Activated CD8-positive, alpha-beta T cell treated with anti-CD3 and anti-CD28 coated beads, Interleukin-2, amount 10 ng/mL, durations not matched to agents 7 days and 5 days (primary cell): ENCODE data around the gene PLIN3. TPM values are rescaled to one million over a fixed set of nuclear protein-coding genes. Genes with fewer than 3 reads are reported as not detected.
"Not testable (repeated sequence)": the region's sequence is repeated elsewhere in the genome, so short reads cannot be mapped to it uniquely, and the experiment has no call there.

Source experiments
- ATAC-seq: fragments of 150-1000 bp; cut with Tn5 transposase; one replicate; pipeline ENCODE4 v1.10.0; 2021; ENCODE audit warnings: moderate library complexity
- CTCF ChIA-PET: fragments of 350-600 bp; sonication (Branson Sonifier 250); formaldehyde crosslinking; loops from one replicate; lab custom pipeline; 2021; ENCODE audit warnings: antibody characterized with exemption; lab: Charles Lee
- POLR2A ChIA-PET: fragments of 350-600 bp; sonication (Branson Sonifier 250); formaldehyde crosslinking; loops from one replicate; lab custom pipeline; 2021; ENCODE audit warnings: antibody characterized with exemption; lab: Charles Lee
- DNase-seq: peaks from one replicate; pipeline ENCODE4 v3.0.0-alpha.2; 2020
- H3K27ac Mint-ChIP-seq: one replicate; pipeline ENCODE4 v1.8.0; 2021; ENCODE audit warnings: mild to moderate bottlenecking, mixed read lengths
- H3K27me3 Mint-ChIP-seq: one replicate; pipeline ENCODE4 v1.8.0; 2021; ENCODE audit warnings: low read depth, mixed read lengths
- H3K36me3 Mint-ChIP-seq: one replicate; pipeline ENCODE4 v1.8.0; 2021; ENCODE audit warnings: low read depth, mixed read lengths
- H3K4me1 Mint-ChIP-seq: one replicate; pipeline ENCODE4 v1.8.0; 2021; ENCODE audit warnings: low read depth, mixed read lengths
- H3K4me3 Mint-ChIP-seq: one replicate; pipeline ENCODE4 v1.8.0; 2021; ENCODE audit warnings: mild to moderate bottlenecking, mixed read lengths
- H3K9me3 Mint-ChIP-seq: one replicate; pipeline ENCODE4 v1.8.0; 2022; ENCODE audit warnings: mixed read lengths; ENCODE audit not compliant: insufficient read depth
- total RNA-seq, 2 experiments: library from RNA; stranded (reverse); gene quantifications; one replicate each; pipeline ENCODE4 v1.2.3, GENCODE V29; 2021

Gene PLIN3
- total RNA-seq, 2 experiments from 2014 or later, result 27.5 to 32.8 TPM

DNA sequence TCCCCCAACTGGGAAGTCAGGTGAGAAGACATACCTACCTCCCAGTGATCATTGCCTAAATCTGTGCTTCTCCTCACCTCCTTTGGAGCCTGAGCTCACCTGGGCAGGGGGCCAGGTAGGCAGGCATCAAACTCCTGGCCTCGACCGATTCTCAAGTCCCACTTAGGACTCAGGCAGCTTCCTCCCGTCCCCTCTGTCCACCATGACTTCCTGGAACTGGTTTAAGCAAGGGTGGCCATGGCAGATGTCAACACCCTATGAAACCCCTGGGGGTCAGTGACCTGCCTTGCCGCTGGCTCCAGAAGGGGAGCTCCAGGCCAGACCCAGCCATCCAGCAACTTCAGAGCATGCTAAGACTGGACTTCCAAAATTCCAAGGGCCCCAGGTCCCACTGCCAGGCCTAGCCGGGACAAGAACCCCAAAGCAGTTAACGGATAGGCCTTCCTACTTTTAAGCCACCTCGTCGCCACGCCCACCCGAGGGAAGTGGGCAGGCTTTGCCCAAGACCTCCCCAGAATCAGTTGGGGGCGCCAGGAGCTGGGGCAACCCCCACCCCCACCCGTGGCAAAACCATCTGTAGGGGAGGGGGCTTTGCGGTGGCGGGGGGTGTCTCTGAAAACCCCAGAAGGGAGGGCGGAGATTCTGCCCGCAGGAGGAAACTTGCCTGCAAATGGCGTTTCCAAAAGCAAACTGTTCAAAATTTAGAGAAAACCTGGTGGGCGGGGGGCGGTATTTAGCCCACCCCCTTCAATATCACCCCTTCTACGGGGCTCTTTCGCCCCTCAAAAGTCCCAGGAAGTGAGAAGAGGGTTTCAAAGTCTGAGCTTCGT, 657 bp downstream of the PLIN3 start:
- ChIA-PET CTCF (interaction anchor here (1.0 to 8.6 kb wide), 5 partner anchors 15 to 163 kb away, joined by 3 to 165 read pairs (median 8); no protein-coding TSS in a partner anchor), POLR2A (interaction anchor here (0.6 to 1.3 kb wide), 5 partner anchors 45 to 1595 kb away, joined by 3 to 6 read pairs (median 4); partner anchors contain the start of gene FEM1A)
- Mint-ChIP-seq H3K9me3 (no peaks in the 10 kb centered on the region), H3K27ac (peak overlapping the region; percentile 60), H3K27me3 (peaks cover 2% of the 10 kb centered on the region), H3K4me1 (peaks cover 22% of the 10 kb centered on the region), H3K36me3 (no peaks in the 10 kb centered on the region), H3K4me3 (peak overlapping the region; percentile 79)
- DNase-seq (peak; percentile 57), ATAC-seq (no peak)

DNA sequence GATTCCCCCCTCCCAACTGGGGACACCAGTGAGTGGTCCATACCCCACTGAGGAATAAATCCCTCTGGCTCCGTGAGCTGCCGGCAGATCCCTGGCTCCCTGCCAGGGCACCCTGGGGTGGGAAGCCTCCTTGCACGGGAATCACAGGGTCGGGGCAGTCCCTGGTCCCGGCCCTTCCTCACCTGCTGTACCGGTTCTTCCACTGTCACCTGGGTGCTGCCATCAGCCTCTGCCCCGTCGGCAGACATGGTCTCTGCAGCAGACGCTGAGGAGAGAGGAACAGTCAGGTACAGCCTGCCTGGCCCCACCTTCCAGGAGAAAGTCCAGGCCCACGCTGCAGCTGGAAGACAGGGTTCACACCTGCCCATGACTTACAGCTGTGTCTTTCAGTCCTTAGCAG, 6.3 kb downstream of the PLIN3 start:
- POLR2A ChIA-PET, result no interaction called here
- CTCF ChIA-PET, result no interaction called here
- Mint-ChIP-seq H3K27ac (no peak overlapping the region), H3K36me3 (no peaks in the 10 kb centered on the region), H3K4me3 (no peak overlapping the region), H3K9me3 (no peaks in the 10 kb centered on the region), H3K4me1 (peaks cover 2% of the 10 kb centered on the region), H3K27me3 (no peaks in the 10 kb centered on the region)
- DNase-seq, result no peak
- ATAC-seq, result no peak

DNA sequence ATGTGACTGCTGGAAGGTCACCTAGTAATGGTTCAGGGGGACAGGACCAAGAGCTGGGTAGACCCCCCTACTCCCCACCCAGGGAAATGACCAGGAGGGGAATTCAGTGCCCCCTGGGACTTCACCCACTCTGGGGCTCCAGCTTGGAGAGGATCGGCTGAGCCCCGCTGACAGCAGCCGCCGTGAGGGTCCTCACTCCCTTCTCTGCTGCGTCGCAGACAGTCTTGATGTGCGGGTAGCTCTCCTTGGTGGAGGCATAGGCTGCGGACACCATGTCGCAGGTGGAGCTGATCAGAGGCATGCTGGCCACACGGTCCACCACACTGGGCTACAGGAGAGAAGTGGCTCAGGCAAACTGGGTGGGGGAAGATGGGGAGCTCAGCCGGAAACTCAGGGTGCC, 7.8 kb downstream of the PLIN3 start:
- Mint-ChIP-seq H3K9me3 (no peaks in the 10 kb centered on the region), H3K27me3 (no peaks in the 10 kb centered on the region), H3K36me3 (peaks cover 3% of the 10 kb centered on the region), H3K27ac (no peak overlapping the region), H3K4me1 (peaks cover 2% of the 10 kb centered on the region), H3K4me3 (no peak overlapping the region)
- CTCF ChIA-PET, result no interaction called here
- DNase-seq (no peak), ATAC-seq (no peak)
- POLR2A ChIA-PET, result no interaction called here

- ATAC-seq, POLR2A ChIA-PET, H3K4me1 Mint-ChIP-seq, H3K27ac Mint-ChIP-seq, H3K4me3 Mint-ChIP-seq, H3K9me3 Mint-ChIP-seq, DNase-seq, H3K27me3 Mint-ChIP-seq, H3K36me3 Mint-ChIP-seq: not testable (repeated sequence)
- CTCF ChIA-PET, result interaction anchor here (11.7 kb wide), 1 partner anchor 47 kb away, joined by 167 read pairs; no protein-coding TSS in a partner anchor
These were observed 11.0 kb downstream of the PLIN3 start for GRCh38 chr19:4856468-4856867.

GRCh38 chr19:4853506-4853905, 14.0 kb downstream of the PLIN3 start:
- ATAC-seq, H3K4me1 Mint-ChIP-seq, H3K4me3 Mint-ChIP-seq, H3K27ac Mint-ChIP-seq, H3K36me3 Mint-ChIP-seq, POLR2A ChIA-PET, DNase-seq, H3K9me3 Mint-ChIP-seq, H3K27me3 Mint-ChIP-seq: not testable (repeated sequence)
- CTCF ChIA-PET, result interaction anchor here (1.0 to 11.7 kb wide), 2 partner anchors 44 to 119 kb away, joined by 3 to 167 read pairs; no protein-coding TSS in a partner anchor

DNA sequence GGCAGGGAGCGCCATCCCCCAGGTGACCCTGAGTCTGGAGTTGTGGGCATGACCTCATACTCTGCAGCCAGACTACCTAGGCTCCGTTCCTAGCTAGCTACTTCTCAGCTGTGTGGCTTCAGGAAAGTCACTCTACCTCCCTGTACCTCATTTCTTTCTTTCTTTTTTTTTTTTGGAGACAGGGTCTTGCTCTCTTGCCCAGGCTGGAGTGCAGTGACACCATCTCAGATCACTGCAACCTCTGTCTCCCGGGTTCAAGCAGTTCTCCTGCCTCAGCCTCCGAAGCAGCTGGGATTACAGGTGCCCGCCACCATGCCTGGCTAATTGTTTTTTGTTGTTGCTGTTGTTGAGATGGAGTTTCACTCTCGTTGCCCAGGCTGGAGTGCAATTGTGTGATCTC, 15.0 kb downstream of the PLIN3 start:
- DNase-seq (no peak), ATAC-seq (no peak)
- Mint-ChIP-seq H3K27ac (no peak overlapping the region), H3K4me1 (peaks cover 2% of the 10 kb centered on the region), H3K4me3 (no peak overlapping the region), H3K36me3 (peaks cover 6% of the 10 kb centered on the region), H3K9me3 (no peaks in the 10 kb centered on the region), H3K27me3 (no peaks in the 10 kb centered on the region)
- ChIA-PET POLR2A (no interaction called here), CTCF (interaction anchor here (1.0 to 11.7 kb wide), 7 partner anchors 11 to 179 kb away, joined by 3 to 167 read pairs (median 7); partner anchors contain the start of gene PLIN3)

DNA sequence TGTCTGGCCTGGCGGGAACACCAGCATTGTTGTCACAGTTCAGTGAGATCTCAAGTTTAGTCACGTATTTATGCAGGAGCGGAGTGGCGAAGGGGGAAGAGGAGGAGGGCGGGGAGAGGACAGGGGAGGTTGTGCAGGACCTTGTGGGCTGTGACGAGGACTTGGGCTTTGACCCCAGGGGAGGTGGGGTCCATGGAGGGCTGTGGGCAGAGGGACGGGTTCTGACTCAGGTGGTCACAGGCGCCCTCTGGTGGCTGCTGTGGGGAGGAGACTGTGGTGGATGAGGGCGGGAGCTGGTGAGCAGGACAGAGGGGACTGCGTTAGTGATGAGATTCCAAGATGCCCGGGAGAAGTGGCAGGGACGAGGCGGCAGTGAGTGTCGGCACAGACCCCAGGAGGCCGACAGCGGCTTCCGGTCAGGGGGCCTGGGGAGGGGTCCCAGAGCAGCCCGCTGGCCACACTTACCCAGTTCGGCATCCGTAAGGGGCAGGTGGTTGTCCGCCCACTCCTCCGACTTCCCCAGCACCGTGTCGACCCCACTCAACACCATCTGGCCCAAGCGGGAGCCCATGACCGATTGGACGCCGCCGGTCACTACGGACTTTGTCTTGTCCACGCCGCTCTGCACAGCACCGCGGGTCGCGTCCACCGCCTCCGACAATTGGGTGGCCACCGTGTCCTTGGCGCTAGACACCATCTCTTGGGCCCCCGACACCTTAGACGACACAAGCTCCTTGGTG, 15.7 kb downstream of the PLIN3 start:
- Mint-ChIP-seq H3K36me3 (peaks cover 6% of the 10 kb centered on the region), H3K27ac (no peak overlapping the region), H3K9me3 (no peaks in the 10 kb centered on the region), H3K27me3 (no peaks in the 10 kb centered on the region), H3K4me1 (peaks cover 2% of the 10 kb centered on the region), H3K4me3 (no peak overlapping the region)
- ATAC-seq, result peak; percentile 94
- ChIA-PET POLR2A (no interaction called here), CTCF (interaction anchor here (0.6 to 11.7 kb wide), 19 partner anchors 8 to 180 kb away, joined by 3 to 167 read pairs (median 4); partner anchors contain the start of genes FEM1A and PLIN3)
- DNase-seq, result peak; percentile 80

DNA sequence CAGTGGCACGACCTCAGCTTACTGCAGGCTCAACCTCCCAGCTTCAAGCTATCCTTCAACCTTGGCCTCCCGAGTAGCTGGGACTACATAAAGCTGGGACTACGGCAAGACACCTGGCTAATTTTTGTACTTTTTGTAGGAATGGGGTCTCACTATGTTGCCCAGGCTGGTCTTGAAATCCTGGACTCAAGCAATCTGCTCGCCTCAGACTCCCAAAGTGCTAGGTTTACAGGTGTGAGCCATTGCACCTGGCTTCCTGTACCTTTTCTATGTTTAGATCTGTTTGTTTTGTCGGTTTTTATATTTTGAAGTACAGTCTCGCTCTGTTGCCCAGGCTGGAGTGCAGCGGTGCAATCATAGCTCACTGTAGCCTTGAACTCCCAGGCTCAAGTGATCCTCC, 18.4 kb downstream of the PLIN3 start:
- ATAC-seq (no peak), DNase-seq (no peak)
- no peak overlapping the region for H3K27ac Mint-ChIP-seq
- ChIA-PET POLR2A (no interaction called here), CTCF (interaction anchor here (1.3 to 11.7 kb wide), 2 partner anchors 40 to 63 kb away, joined by 3 to 167 read pairs; no protein-coding TSS in a partner anchor)
- no peak overlapping the region for H3K4me3 Mint-ChIP-seq
- peaks cover 2% of the 10 kb centered on the region for H3K4me1 Mint-ChIP-seq
- peaks cover 5% of the 10 kb centered on the region for H3K36me3 Mint-ChIP-seq
- H3K27me3 Mint-ChIP-seq, result no peaks in the 10 kb centered on the region
- H3K9me3 Mint-ChIP-seq, result no peaks in the 10 kb centered on the region

GRCh38 chr19:4847190-4847973, 20.1 kb downstream of the PLIN3 start:
- ChIA-PET CTCF (interaction anchor here (1.0 to 11.7 kb wide), 2 partner anchors 35 to 38 kb away, joined by 3 to 167 read pairs; no protein-coding TSS in a partner anchor), POLR2A (interaction anchor here (0.7 kb wide), 1 partner anchor 17 kb away, joined by 3 read pairs; no protein-coding TSS in a partner anchor)
- Mint-ChIP-seq H3K27me3 (no peaks in the 10 kb centered on the region), H3K36me3 (peaks cover 5% of the 10 kb centered on the region), H3K4me1 (peaks cover 2% of the 10 kb centered on the region), H3K27ac (no peak overlapping the region), H3K4me3 (no peak overlapping the region), H3K9me3 (no peaks in the 10 kb centered on the region)
- no peak for ATAC-seq
- DNase-seq, result no peak

- not testable (repeated sequence) for H3K27me3 Mint-ChIP-seq, H3K36me3 Mint-ChIP-seq, H3K9me3 Mint-ChIP-seq, H3K27ac Mint-ChIP-seq, ATAC-seq, H3K4me3 Mint-ChIP-seq, DNase-seq, H3K4me1 Mint-ChIP-seq
- CTCF ChIA-PET, result interaction anchor here (5.3 kb wide), 1 partner anchor 36 kb away, joined by 29 read pairs; no protein-coding TSS in a partner anchor
- POLR2A ChIA-PET, result interaction anchor here (0.6 kb wide), 1 partner anchor 108 kb away, joined by 3 read pairs; no protein-coding TSS in a partner anchor
These were observed 21.5 kb downstream of the PLIN3 start for GRCh38 chr19:4845975-4846374.
